Stimulated activated CD8-positive, alpha-beta memory T cell treated with anti-CD3 and anti-CD28 coated beads, Interleukin-4, amount 100 ng/mL, for 1 hour (primary cell): ENCODE measurements around the gene SNX15.

Experiments used
- DNase-seq, 2 donors: peaks; one replicate each; pipeline ENCODE4 v3.0.0-alpha.2; 2020; ENCODE audit warnings: low read depth in 2 of 2, low spot score in 1 of 2

SNX15 gene

DNA sequence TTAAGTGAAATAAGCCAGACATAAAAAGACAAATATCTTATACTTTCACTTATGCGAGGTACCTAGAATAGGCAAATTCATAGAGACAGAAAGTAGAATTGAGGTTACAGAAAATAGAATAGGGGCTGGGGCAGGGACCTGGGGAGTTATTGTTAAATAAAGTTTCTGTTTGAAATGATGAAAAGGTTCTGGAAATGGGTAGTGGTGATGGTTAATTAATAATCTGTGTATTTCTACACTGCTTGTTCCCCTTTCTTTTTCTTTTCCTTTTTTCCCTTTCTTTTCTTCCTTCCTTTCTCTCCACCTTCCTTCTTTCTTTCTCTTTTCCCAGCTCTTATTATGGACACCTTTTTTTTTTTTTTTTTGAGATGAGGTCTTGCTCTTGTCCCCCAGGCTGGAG is 28.3 kb downstream of the SNX15 start:
- DNase-seq: no peak

- DNase-seq: no peak
Measured at GRCh38 chr11:65056999-65057398, 29.8 kb downstream of the SNX15 start.

DNA sequence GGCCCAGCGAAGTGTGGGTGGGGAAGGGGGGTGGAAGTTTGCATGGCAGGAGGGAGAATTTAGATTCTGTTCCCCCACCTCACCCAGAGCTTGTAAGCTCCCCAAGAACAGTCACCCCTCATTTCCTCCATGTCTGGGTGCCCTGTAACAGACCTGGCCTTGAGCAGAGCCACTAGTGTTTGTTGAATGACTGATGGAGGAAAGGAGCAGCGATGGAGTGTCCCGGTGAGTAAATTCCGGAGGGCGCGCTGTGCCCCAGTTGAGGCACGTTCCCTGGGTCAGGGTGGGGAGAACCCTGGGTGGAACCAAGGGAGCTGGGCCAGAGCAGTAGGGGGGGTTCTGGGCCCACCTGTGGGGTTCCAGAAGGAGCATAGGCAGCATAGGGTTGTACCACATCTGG is 30.3 kb downstream of the SNX15 start:
- DNase-seq: no peak

- no peak for DNase-seq
Measured at GRCh38 chr11:65058012-65058411, 30.8 kb downstream of the SNX15 start.

DNA sequence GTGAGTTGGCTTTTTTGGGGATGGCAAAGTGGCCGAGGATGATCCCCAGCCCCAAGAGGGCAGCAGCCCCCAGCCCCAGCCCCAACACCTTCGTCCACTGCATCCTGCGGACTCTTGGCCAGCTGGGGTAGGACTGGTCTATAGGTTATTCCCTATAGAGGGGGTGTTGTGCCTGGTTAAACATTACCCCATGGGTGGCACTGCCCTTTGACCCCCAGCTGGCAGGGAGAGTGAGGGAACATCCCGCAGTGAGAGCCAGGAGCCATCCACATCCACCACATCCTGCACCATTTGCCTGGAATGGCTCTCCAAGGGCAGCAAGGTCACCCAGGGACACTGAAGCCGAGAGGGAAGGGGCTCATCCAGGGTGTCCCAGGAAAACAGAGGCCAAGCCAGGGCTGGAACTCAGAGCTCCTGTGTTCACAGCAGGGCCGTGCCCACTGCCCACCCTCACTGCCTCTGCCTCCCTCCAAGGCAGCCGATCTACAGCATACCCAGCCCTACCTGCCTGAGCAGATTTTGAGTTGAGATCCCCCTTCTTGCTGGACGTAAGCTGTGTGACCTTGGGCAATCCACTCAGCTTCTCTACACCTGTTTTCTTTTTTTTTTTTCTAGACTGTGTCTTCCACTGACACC is 31.3 kb downstream of the SNX15 start, which contains the start of gene NAALADL1:
Gene NAALADL1, minus strand, starts transcription at position 135 of the 636 bp plus-strand sequence. Its CDS starts 32 bp downstream, at position 103.
- no peak for DNase-seq

GRCh38 chr11:65059523-65059922 is 32.3 kb downstream of the SNX15 start:
- no peak for DNase-seq

DNA sequence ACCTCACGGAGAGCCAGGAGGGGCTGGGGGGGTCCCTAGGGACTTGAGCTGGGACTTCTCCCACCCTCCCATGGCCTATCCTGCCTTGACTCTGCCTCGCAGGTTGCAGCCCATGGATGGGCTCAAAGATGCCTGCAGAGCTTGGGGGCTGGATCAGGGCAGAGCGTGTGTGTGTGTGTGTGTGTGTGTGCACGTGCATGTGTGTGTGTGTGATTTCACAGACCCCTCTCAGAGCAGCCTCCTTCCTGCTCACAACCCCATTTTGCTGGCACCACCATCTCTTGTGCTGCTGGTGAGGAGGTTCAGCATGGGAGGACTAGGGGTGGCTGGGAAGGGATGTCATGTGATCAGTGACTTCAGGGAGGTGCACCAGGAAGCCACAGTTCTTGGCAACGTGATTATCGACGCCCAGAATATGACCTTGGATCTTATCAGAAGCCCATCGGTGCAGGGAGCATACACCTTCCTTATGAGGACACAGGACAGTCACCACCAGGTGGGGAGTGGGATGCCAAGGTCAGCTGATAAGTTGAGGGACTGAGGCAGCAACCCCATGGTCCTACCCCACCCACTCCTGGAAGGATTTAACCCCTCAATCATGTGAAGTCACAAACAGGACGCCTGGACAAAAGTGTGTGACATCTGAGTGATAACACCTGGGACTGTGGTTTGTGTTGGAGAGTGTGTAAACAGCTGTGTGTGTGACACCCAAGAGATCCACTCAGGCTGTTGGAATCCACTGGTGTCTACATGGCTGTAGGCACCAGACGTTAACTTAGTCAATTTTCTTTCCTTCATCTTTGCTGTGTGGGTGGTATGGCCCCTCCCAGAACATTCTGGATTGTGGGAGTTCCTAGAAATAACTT is 33.0 kb downstream of the SNX15 start:
- DNase-seq: no peak

- no peak for DNase-seq
Measured at GRCh38 chr11:65060913-65061408, 33.7 kb downstream of the SNX15 start.

DNA sequence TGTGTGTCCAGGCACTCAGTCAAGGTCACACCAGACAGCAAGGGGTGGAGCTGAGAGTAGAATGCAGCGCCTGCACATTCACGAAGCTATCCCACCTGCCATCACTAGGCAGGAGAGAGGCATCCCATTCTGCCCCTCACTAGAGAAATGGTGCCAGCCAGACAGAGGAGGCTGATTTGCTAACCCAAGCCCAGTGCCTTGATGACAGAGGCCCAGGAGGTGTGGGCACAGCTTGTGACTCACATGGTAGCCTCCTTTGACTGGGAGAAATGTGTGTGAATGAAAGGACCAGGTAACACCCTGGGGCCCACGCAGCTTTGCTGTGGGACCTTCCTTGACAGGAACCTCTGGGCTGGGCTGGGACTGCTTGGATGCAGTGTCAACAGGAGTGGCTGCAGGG is 36.3 kb downstream of the SNX15 start:
- DNase-seq: no peak

GRCh38 chr11:65064847-65065240 is 37.6 kb downstream of the SNX15 start:
- DNase-seq: no peak

- no peak for DNase-seq
Measured at GRCh38 chr11:65065851-65066250, 38.6 kb downstream of the SNX15 start.

DNA sequence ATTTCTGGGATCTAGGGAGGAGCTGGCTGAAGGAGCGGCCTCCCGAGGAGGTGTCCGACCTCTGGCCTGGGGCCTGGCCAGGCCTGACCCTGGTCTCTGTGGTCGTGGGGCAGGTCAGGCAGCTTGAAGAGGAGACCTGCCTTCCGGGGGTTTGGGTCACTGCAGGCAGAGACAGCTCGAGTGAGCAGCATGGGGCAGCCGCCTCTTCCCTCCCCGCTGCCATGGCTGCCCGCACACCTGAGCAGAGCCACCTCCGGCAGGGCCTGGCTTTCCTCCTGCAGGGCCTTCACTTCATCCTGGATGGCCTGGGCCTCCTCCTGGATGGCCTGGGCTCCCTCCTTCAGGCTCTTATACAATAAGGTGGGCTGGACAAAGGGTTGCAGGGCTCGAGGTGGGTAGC is 39.1 kb downstream of the SNX15 start:
- DNase-seq: no peak

DNA sequence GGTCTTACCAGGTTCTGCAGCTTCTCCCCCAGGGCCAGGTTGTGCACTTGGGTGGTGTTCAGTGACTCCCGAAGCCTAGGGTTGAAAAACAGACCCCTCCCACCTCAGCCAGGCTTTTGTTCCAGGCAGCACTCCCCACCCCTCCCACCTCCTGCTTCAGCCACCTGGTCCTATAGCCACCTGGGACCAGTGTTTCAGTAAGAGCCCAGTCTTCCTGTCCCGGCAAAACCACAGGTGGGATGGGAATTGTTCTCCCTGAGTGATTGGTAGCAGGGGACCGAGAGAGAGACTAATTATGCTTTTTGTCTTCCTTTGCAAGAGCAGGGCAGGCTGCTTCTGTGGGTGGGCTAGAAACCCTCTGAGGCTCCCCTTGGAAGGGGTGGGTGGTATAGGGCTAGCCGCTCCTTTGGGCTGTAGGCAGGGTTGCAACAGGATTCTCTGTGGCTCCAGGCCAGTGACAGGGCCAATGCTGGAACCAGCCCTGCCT is 39.6 kb downstream of the SNX15 start:
- DNase-seq: no peak

DNA sequence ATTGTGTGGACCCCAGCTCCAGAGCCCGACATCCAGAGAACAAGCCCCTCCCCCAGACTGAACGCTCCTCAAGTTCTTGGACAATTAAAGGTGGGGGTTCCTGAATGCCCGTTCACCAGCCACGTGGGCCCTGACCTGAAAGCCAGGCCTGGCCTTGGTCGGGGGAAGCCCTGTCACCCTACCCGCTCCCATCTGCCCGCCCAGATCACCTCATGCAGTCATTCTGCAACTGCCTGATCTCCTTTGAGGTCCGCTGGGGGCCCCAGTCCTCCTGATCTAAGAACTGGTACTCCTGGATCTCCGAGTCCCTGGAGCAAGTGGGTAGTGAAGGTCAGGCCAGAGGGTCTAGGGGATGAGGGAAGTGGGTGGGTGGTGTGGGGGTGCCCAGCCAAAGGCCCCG is 40.2 kb downstream of the SNX15 start:
- no peak for DNase-seq

GRCh38 chr11:65069217-65069616 is 42.0 kb downstream of the SNX15 start:
- no peak for DNase-seq

GRCh38 chr11:65071907-65072630 is 44.8 kb downstream of the SNX15 start:
- no peak for DNase-seq

- no peak for DNase-seq
Measured at GRCh38 chr11:65072631-65072966, 45.4 kb downstream of the SNX15 start.

DNA sequence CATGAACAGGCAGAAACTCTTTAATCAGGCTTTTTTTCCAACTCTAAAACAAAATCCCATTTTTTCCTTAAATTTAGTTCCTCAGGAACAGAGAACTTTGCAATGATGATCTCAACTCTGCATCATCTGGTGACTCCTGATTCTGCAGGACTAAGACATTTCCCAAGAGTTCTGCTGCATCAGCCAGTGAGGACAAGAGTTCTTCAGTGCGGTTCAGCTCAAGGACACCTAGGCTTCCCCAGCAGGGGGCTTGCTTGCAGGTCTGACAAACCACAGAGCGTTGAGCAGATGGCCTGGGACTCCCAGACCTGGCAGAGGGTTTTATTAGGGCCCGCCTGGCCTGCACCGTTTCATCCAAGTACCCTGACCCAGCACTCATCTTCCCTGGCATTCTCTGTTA is 50.2 kb downstream of the SNX15 start:
- DNase-seq: no peak

- DNase-seq: peak; percentile 44 to 46
Measured at GRCh38 chr11:65078151-65078550, 50.9 kb downstream of the SNX15 start.

DNA sequence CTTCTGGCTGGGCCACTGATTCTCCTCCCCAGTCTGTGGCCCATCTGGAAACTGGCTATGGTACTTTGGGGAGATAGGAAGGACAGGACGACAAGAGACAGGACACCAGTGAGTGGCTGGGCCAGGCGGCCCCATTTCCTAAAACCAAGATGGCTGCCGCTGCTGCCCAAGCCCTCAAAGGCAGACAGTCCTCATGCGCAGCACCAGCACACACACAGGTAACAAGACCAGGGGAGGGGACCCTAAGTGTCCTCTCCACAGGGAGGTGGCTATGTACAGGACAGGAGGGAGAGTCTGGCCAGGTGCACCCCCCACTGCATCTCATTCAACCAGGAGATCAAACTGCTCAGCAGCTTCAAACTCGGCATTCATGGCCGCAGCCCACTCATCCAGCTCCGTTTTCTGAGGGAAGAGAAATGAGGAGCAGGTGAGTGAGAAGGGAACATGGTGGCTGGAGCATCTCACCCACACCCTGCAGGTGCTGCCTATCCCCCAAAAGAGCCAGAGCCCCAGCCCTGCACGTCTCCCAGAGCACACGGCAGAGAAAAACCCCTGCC is 51.6 kb downstream of the SNX15 start:
- DNase-seq: no peak

GRCh38 chr11:65083134-65083833 is 56.0 kb downstream of the SNX15 start:
- no peak for DNase-seq
